HepG2 (cell line): ENCODE measurements around the gene MINDY2. TPM values are rescaled to one million over a fixed set of nuclear protein-coding genes. Genes with fewer than 3 reads are reported as not detected.

ENCODE experiments used
- E2F5 ChIP-seq: sonication (generic); formaldehyde crosslinking; conservative IDR thresholded peaks from 2 replicates; pipeline ENCODE4 v1.4.0; 2020; ENCODE audit warnings: missing genetic modification reagents
- POLR2AphosphoS5 ChIP-seq: IDR thresholded peaks from 2 replicates; pipeline ENCODE4 v1.6.1; 2012; ENCODE audit warnings: low read depth, low read length
- RAD51 ChIP-seq: fragments of 450-650 bp; IDR thresholded peaks from 2 replicates; pipeline ENCODE4 v1.6.1; 2016; ENCODE audit warnings: borderline replicate concordance
- SMARCE1 ChIP-seq: fragments of 450-650 bp; IDR thresholded peaks from 2 replicates; pipeline ENCODE4 v1.6.1; 2017; ENCODE audit warnings: borderline replicate concordance
- SNAPC4 ChIP-seq: sonication (generic); formaldehyde crosslinking; IDR thresholded peaks from 2 replicates; pipeline ENCODE4 v1.4.0; 2020; ENCODE audit warnings: mild to moderate bottlenecking, missing genetic modification reagents
- TAF1 ChIP-seq: sonication (generic); formaldehyde crosslinking; IDR thresholded peaks from 2 replicates; pipeline ENCODE4 v1.4.0; 2020; ENCODE audit warnings: missing genetic modification reagents
- ZBTB43 ChIP-seq: sonication (generic); formaldehyde crosslinking; conservative IDR thresholded peaks from 2 replicates; pipeline ENCODE4 v1.4.0; 2020; ENCODE audit warnings: missing genetic modification reagents
- ZMYM3 ChIP-seq: sonication (generic); formaldehyde crosslinking; IDR thresholded peaks from 2 replicates; pipeline ENCODE4 v1.5.1; 2020; ENCODE audit warnings: mild to moderate bottlenecking, missing genetic modification reagents
- ZNF232 ChIP-seq: sonication (generic); formaldehyde crosslinking; IDR thresholded peaks from 2 replicates; pipeline ENCODE4 v1.4.0; 2020; ENCODE audit warnings: missing genetic modification reagents, borderline replicate concordance
- ZNF318 ChIP-seq: sonication (generic); formaldehyde crosslinking; IDR thresholded peaks from 2 replicates; pipeline ENCODE4 v1.4.0; 2020; ENCODE audit warnings: mild to moderate bottlenecking, missing genetic modification reagents
- ZNF619 ChIP-seq: sonication (generic); formaldehyde crosslinking; IDR thresholded peaks from 2 replicates; pipeline ENCODE4 v1.4.0; 2020; ENCODE audit warnings: mild to moderate bottlenecking, missing genetic modification reagents
- polyA plus RNA-seq, 8 experiments: library from polyadenylated mRNA; depleted of rRNA in 3 of 8; stranded (reverse) in 7 of 8; unstranded in 1 of 8; fragments of >200 nt; fragmentation: Illumina TruSeq in 4 of 8; extraction: Trizol in 4 of 8; gene quantifications; 2 replicates each; pipeline versions ENCODE4 v1.2.1 to v1.2.3, GENCODE V29; 2011 to 2016; ENCODE audit warnings: low read depth in 4 of 8, missing spikeins in 1 of 8, mixed read lengths in 1 of 8; ENCODE audit not compliant: insufficient read depth in 1 of 8
- total RNA-seq, 5 experiments: library from RNA; depleted of rRNA; stranded (reverse); fragments of >200 nt; fragmentation: Illumina TruSeq; extraction: Trizol; gene quantifications; 2 replicates each; pipeline ENCODE4 v1.2.3, GENCODE V29; 2016; ENCODE audit warnings: low read depth in 1 of 5

MINDY2 gene
- total and polyA plus RNA-seq, 2 of the 13 experiments (the other 11 are each of a cell fraction or from before 2014, with no cell fraction given) = 7.2 to 12.6 TPM

GRCh38 chr15:58864602-58865424 lies 93.7 kb downstream of the MINDY2 start (continued):
- TF ChIP-seq ZNF318 (CRISPR knock-in tag) (0 out of 2 replicates have a peak, but pooled peaks have one; percentile 10), POLR2AphosphoS5 (peak; percentile 71), ZNF619 (CRISPR knock-in tag) (peak; percentile 55; the same call in 1 of the 2 replicates), SMARCE1 (no peak), ZNF232 (no peak; the same call in 1 of the 2 replicates), SNAPC4 (CRISPR knock-in tag) (0 out of 2 replicates have a peak, but pooled peaks have one; percentile 57), ZBTB43 (peak; percentile 54), ZMYM3 (peak; percentile 78), RAD51 (no peak), TAF1 (CRISPR knock-in tag) (peak; percentile 75), E2F5 (CRISPR knock-in tag) (no peak)
